Medulla oblongata (tissue), 1 donor: ENCODE measurements around the gene BCAS3.
A peak's percentile ranks its signal among the peaks of the same experiment; 100 is the strongest.
"Not testable (repeated sequence)": the region's sequence is repeated elsewhere in the genome, so short reads cannot be mapped to it uniquely, and the experiment has no call there.

ENCODE experiments used
- DNase-seq: peaks from one replicate; pipeline ENCODE4 v3.0.0-alpha.2; 2015; ENCODE audit errors: extremely low spot score

The BCAS3 gene

GRCh38 chr17:60790205-60790604 is 112.6 kb downstream of the BCAS3 start:
- DNase-seq, result no peak

GRCh38 chr17:60792250-60792898 is 114.7 kb downstream of the BCAS3 start:
- DNase-seq, result no peak

GRCh38 chr17:60798576-60798975 is 120.9 kb downstream of the BCAS3 start:
- DNase-seq, result no peak

GRCh38 chr17:60802377-60802776 is 124.7 kb downstream of the BCAS3 start:
- DNase-seq, result no peak

GRCh38 chr17:60803059-60803458 is 125.4 kb downstream of the BCAS3 start:
- no peak for DNase-seq

GRCh38 chr17:60804831-60805230 is 127.2 kb downstream of the BCAS3 start:
- no peak for DNase-seq

- DNase-seq, result no peak
These were observed 131.8 kb downstream of the BCAS3 start for GRCh38 chr17:60809421-60809820.

- DNase-seq, result not testable (repeated sequence)
These were observed 137.3 kb downstream of the BCAS3 start for GRCh38 chr17:60814941-60815340.

GRCh38 chr17:60817192-60817591 is 139.5 kb downstream of the BCAS3 start:
- DNase-seq, result no peak

GRCh38 chr17:60819447-60820130 is 141.9 kb downstream of the BCAS3 start:
- DNase-seq, result no peak

- no peak for DNase-seq
These were observed 145.9 kb downstream of the BCAS3 start for GRCh38 chr17:60823515-60823914.

- DNase-seq, result no peak
These were observed 147.7 kb downstream of the BCAS3 start for GRCh38 chr17:60825351-60825750.

- DNase-seq, result no peak
These were observed 150.3 kb downstream of the BCAS3 start for GRCh38 chr17:60827943-60828342.

- peak; percentile 18 for DNase-seq
These were observed 154.5 kb downstream of the BCAS3 start for GRCh38 chr17:60832151-60832585.

GRCh38 chr17:60832631-60833030 is 155.0 kb downstream of the BCAS3 start:
- DNase-seq, result no peak

GRCh38 chr17:60840456-60840855 is 162.8 kb downstream of the BCAS3 start:
- DNase-seq, result no peak

GRCh38 chr17:60845012-60845411 is 167.4 kb downstream of the BCAS3 start:
- DNase-seq, result no peak

GRCh38 chr17:60846175-60846574 is 168.5 kb downstream of the BCAS3 start:
- DNase-seq, result no peak

- no peak for DNase-seq
These were observed 173.5 kb downstream of the BCAS3 start for GRCh38 chr17:60851181-60851580.

GRCh38 chr17:60857556-60858080 is 180.0 kb downstream of the BCAS3 start:
- DNase-seq, result peak; percentile 32

GRCh38 chr17:60862482-60862881 is 184.8 kb downstream of the BCAS3 start:
- DNase-seq, result no peak

GRCh38 chr17:60863892-60864707 is 186.4 kb downstream of the BCAS3 start:
- DNase-seq, result peak; percentile 21

GRCh38 chr17:60864708-60865005 is 187.0 kb downstream of the BCAS3 start:
- no peak for DNase-seq
